Progenitor cell of endocrine pancreas (in vitro differentiated cells): ENCODE results near the gene AVL9. TPM values are rescaled to one million over a fixed set of nuclear protein-coding genes. Genes with fewer than 3 reads are reported as not detected.

Experiments used
- DNase-seq: peaks from one replicate; pipeline ENCODE4 v3.0.0; 2021; ENCODE audit warnings: low spot score; ENCODE audit not compliant: unreplicated experiment
- H3K27ac Mint-ChIP-seq: 2 replicates; pipeline ENCODE4 v1.8.0; 2021; ENCODE audit warnings: mild to moderate bottlenecking, moderate library complexity, mixed read lengths
- H3K27me3 Mint-ChIP-seq: 2 replicates; pipeline ENCODE4 v1.8.0; 2021; ENCODE audit warnings: mixed read lengths
- H3K36me3 Mint-ChIP-seq: 2 replicates; pipeline ENCODE4 v1.8.0; 2022; ENCODE audit warnings: mixed read lengths; ENCODE audit not compliant: insufficient read depth
- H3K4me1 Mint-ChIP-seq: 2 replicates; pipeline ENCODE4 v1.8.0; 2021; ENCODE audit warnings: low read depth, mixed read lengths
- H3K4me3 Mint-ChIP-seq: 2 replicates; pipeline ENCODE4 v1.8.0; 2021; ENCODE audit warnings: low read depth, mild to moderate bottlenecking, moderate library complexity, mixed read lengths
- H3K9me3 Mint-ChIP-seq: 2 replicates; pipeline ENCODE4 v1.8.0; 2021; ENCODE audit warnings: low read depth, mixed read lengths
- CTCF ChIP-seq: fragments of 200-600 bp; sonication (generic); IDR thresholded peaks from one replicate; pipeline ENCODE4 v1.5.0; 2021; ENCODE audit warnings: antibody characterized with exemption, mild to moderate bottlenecking; ENCODE audit not compliant: unreplicated experiment
- total RNA-seq: library from RNA; stranded (reverse); gene quantifications from 2 replicates; pipeline ENCODE4 v1.2.1, GENCODE V29; 2021

AVL9 gene
- total RNA-seq, 1 donor from 2014 or later: 50.7 TPM

- no peaks in the 10 kb centered on the region for H3K27me3 Mint-ChIP-seq
- TF ChIP-seq CTCF: no peak
- DNase-seq: no peak
- no peaks in the 10 kb centered on the region for H3K9me3 Mint-ChIP-seq
- no peaks in the 10 kb centered on the region for H3K4me1 Mint-ChIP-seq
- peaks cover 4% of the 10 kb centered on the region for H3K36me3 Mint-ChIP-seq
- peak overlapping the region; percentile 31 for H3K27ac Mint-ChIP-seq
- H3K4me3 Mint-ChIP-seq: no peak overlapping the region
Observed at GRCh38 chr7:32481176-32481575, 14.1 kb upstream of the AVL9 start.

GRCh38 chr7:32481921-32482320 is 13.4 kb upstream of the AVL9 start:
- H3K27me3 Mint-ChIP-seq: no peaks in the 10 kb centered on the region

GRCh38 chr7:32489788-32490126 is 5.5 kb upstream of the AVL9 start:
- H3K9me3 Mint-ChIP-seq: no peaks in the 10 kb centered on the region
- peak overlapping the region; percentile 83 for H3K4me3 Mint-ChIP-seq
- H3K4me1 Mint-ChIP-seq: peaks cover 13% of the 10 kb centered on the region
- peaks cover 11% of the 10 kb centered on the region for H3K36me3 Mint-ChIP-seq
- H3K27ac Mint-ChIP-seq: peak overlapping the region; percentile 92
- DNase-seq: no peak
- no peak for TF ChIP-seq CTCF
- no peaks in the 10 kb centered on the region for H3K27me3 Mint-ChIP-seq

More at GRCh38 chr7:32481921-32482320, 13.4 kb upstream of the AVL9 start:
- no peak for DNase-seq
- Mint-ChIP-seq H3K9me3 (no peaks in the 10 kb centered on the region), H3K4me1 (no peaks in the 10 kb centered on the region), H3K36me3 (peaks cover 5% of the 10 kb centered on the region), H3K4me3 (no peak overlapping the region), H3K27ac (no peak overlapping the region)
- no peak for TF ChIP-seq CTCF

- Mint-ChIP-seq H3K4me1 (peaks cover 13% of the 10 kb centered on the region), H3K27me3 (no peaks in the 10 kb centered on the region), H3K4me3 (peak within 1 kb of the TSS; percentile 83), H3K36me3 (peaks cover 9% of the 10 kb centered on the region), H3K27ac (peak within 1 kb of the TSS; percentile 92), H3K9me3 (no peaks in the 10 kb centered on the region)
- DNase-seq: peak; percentile 66
- no peak for TF ChIP-seq CTCF
Observed at GRCh38 chr7:32490127-32490796, 5.0 kb upstream of the AVL9 start, which contains the start of gene LSM5. Gene LSM5, minus strand, starts transcription at chr7:32490380. Its CDS starts 15 bp downstream, at chr7:32490365.

- DNase-seq: no peak
Observed at GRCh38 chr7:32494946-32495297, 367 bp upstream of the AVL9 start.

More at GRCh38 chr7:32494946-32495297, 367 bp upstream of the AVL9 start:
- H3K9me3 Mint-ChIP-seq: no peaks in the 10 kb centered on the region
- H3K4me3 Mint-ChIP-seq: peak overlapping the region; percentile 98
- no peaks in the 10 kb centered on the region for H3K27me3 Mint-ChIP-seq
- peak overlapping the region; percentile 96 for H3K27ac Mint-ChIP-seq
- peaks cover 16% of the 10 kb centered on the region for H3K4me1 Mint-ChIP-seq
- no peak for TF ChIP-seq CTCF
- peaks cover 3% of the 10 kb centered on the region for H3K36me3 Mint-ChIP-seq
